WTC11 (cell line): ENCODE measurements around the gene RIN2. TPM values are rescaled to one million over a fixed set of nuclear protein-coding genes. Genes with fewer than 3 reads are reported as not detected.

Source experiments
- ATAC-seq: fragments of 200-7000 bp; cut with Tn5 transposase; 2 replicates; pipeline ENCODE4 v1.10.0; 2021; ENCODE audit warnings: mild to moderate bottlenecking, moderate library complexity
- CTCF ChIA-PET: fragments of 300-600 bp; sonication (Branson Sonifier 250); formaldehyde crosslinking; loops from one replicate; lab custom pipeline; 2021; ENCODE audit warnings: antibody characterized with exemption; lab: Charles Lee
- POLR2A ChIA-PET: fragments of 350-600 bp; sonication (Branson Sonifier 250); formaldehyde crosslinking; loops from one replicate; lab custom pipeline; 2021; ENCODE audit warnings: antibody characterized with exemption; lab: Charles Lee
- DNase-seq: peaks from one replicate; pipeline ENCODE4 v3.0.0; 2021; ENCODE audit warnings: low spot score
- H3K27ac Mint-ChIP-seq: 2 replicates; pipeline ENCODE4 v1.8.0; 2021; ENCODE audit warnings: mixed read lengths
- H3K27me3 Mint-ChIP-seq: 2 replicates; pipeline ENCODE4 v1.8.0; 2021; ENCODE audit warnings: low read depth, mild to moderate bottlenecking, moderate library complexity, mixed read lengths
- H3K36me3 Mint-ChIP-seq: 2 replicates; pipeline ENCODE4 v1.8.0; 2021; ENCODE audit warnings: mixed read lengths
- H3K4me1 Mint-ChIP-seq: 2 replicates; pipeline ENCODE4 v1.8.0; 2022; ENCODE audit warnings: mixed read lengths
- H3K4me3 Mint-ChIP-seq: 2 replicates; pipeline ENCODE4 v1.8.0; 2021; ENCODE audit warnings: mild to moderate bottlenecking, moderate library complexity, mixed read lengths
- H3K9me3 Mint-ChIP-seq: 2 replicates; pipeline ENCODE4 v1.8.0; 2021; ENCODE audit warnings: mixed read lengths
- ETV6 ChIP-seq: sonication (generic); formaldehyde crosslinking; IDR thresholded peaks from 2 replicates; pipeline ENCODE4 v1.8.1; 2022; ENCODE audit warnings: mild to moderate bottlenecking, missing genetic modification reagents
- JAZF1 ChIP-seq: fragments of 250-450 bp; sonication (Bioruptor Pico); IDR thresholded peaks from 2 replicates; pipeline ENCODE4 v1.9.0; 2021; ENCODE audit warnings: moderate library complexity, mild to moderate bottlenecking, inconsistent platforms
- TEAD4 ChIP-seq: sonication (generic); formaldehyde crosslinking; IDR thresholded peaks from 2 replicates; pipeline ENCODE4 v1.8.0; 2022; ENCODE audit warnings: mild to moderate bottlenecking, missing genetic modification reagents
- ZBTB21 ChIP-seq: sonication (generic); formaldehyde crosslinking; IDR thresholded peaks from 2 replicates; pipeline ENCODE4 v1.8.1; 2023; ENCODE audit warnings: mild to moderate bottlenecking, missing genetic modification reagents, borderline replicate concordance
- ZNF219 ChIP-seq: sonication (generic); formaldehyde crosslinking; IDR thresholded peaks from 2 replicates; pipeline ENCODE4 v1.8.0; 2023; ENCODE audit warnings: missing genetic modification reagents, mild to moderate bottlenecking, borderline replicate concordance
- ZNF423 ChIP-seq: fragments of 250-450 bp; sonication (Bioruptor Pico); IDR thresholded peaks from 2 replicates; pipeline ENCODE4 v2.1.2; 2022; ENCODE audit warnings: mild to moderate bottlenecking, moderate library complexity
- total RNA-seq: library from RNA; stranded (reverse); gene quantifications from 3 replicates; pipeline ENCODE4 v1.2.3, GENCODE V29; 2021
- TF ChIP-seq, protein P1 (sequence below): sonication (generic); formaldehyde crosslinking; IDR thresholded peaks from 2 replicates; pipeline ENCODE4 v1.8.1; 2022; ENCODE audit warnings: missing genetic modification reagents, borderline replicate concordance
- TF ChIP-seq, protein P2 (sequence below): fragments of 250-450 bp; sonication (Bioruptor Pico); IDR thresholded peaks from 2 replicates; pipeline ENCODE4 v1.9.0; 2021; ENCODE audit warnings: mild to moderate bottlenecking
- TF ChIP-seq, protein P3 (sequence below): sonication (generic); formaldehyde crosslinking; IDR thresholded peaks from 2 replicates; pipeline ENCODE4 v1.8.1; 2023; ENCODE audit warnings: mild to moderate bottlenecking, moderate library complexity, missing genetic modification reagents
- TF ChIP-seq, protein P4 (sequence below): sonication (generic); formaldehyde crosslinking; IDR thresholded peaks from 2 replicates; pipeline ENCODE4 v1.8.0; 2022; ENCODE audit warnings: missing genetic modification reagents
- TF ChIP-seq, protein P5 (sequence below): fragments of 250-450 bp; sonication (Bioruptor Pico); IDR thresholded peaks from 2 replicates; pipeline ENCODE4 v2.1.2; 2022; ENCODE audit warnings: mild to moderate bottlenecking, moderate library complexity
- TF ChIP-seq, protein P6 (sequence below): fragments of 250-450 bp; sonication (Bioruptor Pico); IDR thresholded peaks from 2 replicates; pipeline ENCODE4 v1.9.0; 2021; ENCODE audit warnings: mild to moderate bottlenecking, borderline replicate concordance
- TF ChIP-seq, protein P7 (sequence below): sonication (generic); formaldehyde crosslinking; IDR thresholded peaks from 2 replicates; pipeline ENCODE4 v1.8.1; 2023; ENCODE audit warnings: mild to moderate bottlenecking, missing genetic modification reagents, moderate library complexity

RIN2 gene
- total RNA-seq, 1 experiment from 2014 or later, result 4.3 TPM

DNA sequence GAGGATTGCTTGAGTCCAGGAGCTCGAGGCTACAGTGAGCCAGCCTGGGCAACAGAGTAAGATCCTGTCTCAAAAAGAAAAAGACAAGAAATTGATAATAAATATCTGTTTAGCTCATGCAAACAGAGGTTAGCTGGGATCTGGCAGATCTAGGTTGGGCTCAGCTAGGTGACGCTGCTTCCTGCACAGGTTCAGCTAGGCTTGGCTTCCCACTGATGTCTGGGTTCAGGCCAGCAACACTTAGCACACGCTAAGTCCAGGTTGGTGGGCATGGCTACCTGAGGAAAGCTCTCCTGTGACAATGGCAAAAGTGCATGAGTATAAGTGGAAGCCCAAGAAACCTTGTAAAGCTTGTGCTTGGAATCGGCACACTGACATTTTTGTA is 48.7 kb downstream of the RIN2 start (continued):
- TF ChIP-seq, protein P1, sequence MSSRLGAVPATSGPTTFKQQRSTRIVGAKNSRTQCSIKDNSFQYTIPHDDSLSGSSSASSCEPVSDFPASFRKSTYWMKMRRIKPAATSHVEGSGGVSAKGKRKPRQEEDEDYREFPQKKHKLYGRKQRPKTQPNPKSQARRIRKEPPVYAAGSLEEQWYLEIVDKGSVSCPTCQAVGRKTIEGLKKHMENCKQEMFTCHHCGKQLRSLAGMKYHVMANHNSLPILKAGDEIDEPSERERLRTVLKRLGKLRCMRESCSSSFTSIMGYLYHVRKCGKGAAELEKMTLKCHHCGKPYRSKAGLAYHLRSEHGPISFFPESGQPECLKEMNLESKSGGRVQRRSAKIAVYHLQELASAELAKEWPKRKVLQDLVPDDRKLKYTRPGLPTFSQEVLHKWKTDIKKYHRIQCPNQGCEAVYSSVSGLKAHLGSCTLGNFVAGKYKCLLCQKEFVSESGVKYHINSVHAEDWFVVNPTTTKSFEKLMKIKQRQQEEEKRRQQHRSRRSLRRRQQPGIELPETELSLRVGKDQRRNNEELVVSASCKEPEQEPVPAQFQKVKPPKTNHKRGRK (CRISPR knock-in tag), result no peak
- TF ChIP-seq TEAD4 (CRISPR knock-in tag), result no peak
- no peak for TF ChIP-seq ZNF219 (CRISPR knock-in tag)
- TF ChIP-seq, protein P2, sequence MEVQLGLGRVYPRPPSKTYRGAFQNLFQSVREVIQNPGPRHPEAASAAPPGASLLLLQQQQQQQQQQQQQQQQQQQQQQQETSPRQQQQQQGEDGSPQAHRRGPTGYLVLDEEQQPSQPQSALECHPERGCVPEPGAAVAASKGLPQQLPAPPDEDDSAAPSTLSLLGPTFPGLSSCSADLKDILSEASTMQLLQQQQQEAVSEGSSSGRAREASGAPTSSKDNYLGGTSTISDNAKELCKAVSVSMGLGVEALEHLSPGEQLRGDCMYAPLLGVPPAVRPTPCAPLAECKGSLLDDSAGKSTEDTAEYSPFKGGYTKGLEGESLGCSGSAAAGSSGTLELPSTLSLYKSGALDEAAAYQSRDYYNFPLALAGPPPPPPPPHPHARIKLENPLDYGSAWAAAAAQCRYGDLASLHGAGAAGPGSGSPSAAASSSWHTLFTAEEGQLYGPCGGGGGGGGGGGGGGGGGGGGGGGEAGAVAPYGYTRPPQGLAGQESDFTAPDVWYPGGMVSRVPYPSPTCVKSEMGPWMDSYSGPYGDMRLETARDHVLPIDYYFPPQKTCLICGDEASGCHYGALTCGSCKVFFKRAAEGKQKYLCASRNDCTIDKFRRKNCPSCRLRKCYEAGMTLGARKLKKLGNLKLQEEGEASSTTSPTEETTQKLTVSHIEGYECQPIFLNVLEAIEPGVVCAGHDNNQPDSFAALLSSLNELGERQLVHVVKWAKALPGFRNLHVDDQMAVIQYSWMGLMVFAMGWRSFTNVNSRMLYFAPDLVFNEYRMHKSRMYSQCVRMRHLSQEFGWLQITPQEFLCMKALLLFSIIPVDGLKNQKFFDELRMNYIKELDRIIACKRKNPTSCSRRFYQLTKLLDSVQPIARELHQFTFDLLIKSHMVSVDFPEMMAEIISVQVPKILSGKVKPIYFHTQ (CRISPR knock-in tag), result no peak
- TF ChIP-seq ZNF423, result no peak
- TF ChIP-seq, protein P3, sequence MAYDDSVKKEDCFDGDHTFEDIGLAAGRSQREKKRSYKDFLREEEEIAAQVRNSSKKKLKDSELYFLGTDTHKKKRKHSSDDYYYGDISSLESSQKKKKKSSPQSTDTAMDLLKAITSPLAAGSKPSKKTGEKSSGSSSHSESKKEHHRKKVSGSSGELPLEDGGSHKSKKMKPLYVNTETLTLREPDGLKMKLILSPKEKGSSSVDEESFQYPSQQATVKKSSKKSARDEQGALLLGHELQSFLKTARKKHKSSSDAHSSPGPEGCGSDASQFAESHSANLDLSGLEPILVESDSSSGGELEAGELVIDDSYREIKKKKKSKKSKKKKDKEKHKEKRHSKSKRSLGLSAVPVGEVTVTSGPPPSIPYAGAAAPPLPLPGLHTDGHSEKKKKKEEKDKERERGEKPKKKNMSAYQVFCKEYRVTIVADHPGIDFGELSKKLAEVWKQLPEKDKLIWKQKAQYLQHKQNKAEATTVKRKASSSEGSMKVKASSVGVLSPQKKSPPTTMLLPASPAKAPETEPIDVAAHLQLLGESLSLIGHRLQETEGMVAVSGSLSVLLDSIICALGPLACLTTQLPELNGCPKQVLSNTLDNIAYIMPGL, result no peak
- no peak for TF ChIP-seq ETV6 (CRISPR knock-in tag)
- TF ChIP-seq, protein P4, sequence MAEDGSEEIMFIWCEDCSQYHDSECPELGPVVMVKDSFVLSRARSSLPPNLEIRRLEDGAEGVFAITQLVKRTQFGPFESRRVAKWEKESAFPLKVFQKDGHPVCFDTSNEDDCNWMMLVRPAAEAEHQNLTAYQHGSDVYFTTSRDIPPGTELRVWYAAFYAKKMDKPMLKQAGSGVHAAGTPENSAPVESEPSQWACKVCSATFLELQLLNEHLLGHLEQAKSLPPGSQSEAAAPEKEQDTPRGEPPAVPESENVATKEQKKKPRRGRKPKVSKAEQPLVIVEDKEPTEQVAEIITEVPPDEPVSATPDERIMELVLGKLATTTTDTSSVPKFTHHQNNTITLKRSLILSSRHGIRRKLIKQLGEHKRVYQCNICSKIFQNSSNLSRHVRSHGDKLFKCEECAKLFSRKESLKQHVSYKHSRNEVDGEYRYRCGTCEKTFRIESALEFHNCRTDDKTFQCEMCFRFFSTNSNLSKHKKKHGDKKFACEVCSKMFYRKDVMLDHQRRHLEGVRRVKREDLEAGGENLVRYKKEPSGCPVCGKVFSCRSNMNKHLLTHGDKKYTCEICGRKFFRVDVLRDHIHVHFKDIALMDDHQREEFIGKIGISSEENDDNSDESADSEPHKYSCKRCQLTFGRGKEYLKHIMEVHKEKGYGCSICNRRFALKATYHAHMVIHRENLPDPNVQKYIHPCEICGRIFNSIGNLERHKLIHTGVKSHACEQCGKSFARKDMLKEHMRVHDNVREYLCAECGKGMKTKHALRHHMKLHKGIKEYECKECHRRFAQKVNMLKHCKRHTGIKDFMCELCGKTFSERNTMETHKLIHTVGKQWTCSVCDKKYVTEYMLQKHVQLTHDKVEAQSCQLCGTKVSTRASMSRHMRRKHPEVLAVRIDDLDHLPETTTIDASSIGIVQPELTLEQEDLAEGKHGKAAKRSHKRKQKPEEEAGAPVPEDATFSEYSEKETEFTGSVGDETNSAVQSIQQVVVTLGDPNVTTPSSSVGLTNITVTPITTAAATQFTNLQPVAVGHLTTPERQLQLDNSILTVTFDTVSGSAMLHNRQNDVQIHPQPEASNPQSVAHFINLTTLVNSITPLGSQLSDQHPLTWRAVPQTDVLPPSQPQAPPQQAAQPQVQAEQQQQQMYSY (CRISPR knock-in tag), result no peak
- no peak for TF ChIP-seq JAZF1 (CRISPR knock-in tag)
- TF ChIP-seq, protein P5, sequence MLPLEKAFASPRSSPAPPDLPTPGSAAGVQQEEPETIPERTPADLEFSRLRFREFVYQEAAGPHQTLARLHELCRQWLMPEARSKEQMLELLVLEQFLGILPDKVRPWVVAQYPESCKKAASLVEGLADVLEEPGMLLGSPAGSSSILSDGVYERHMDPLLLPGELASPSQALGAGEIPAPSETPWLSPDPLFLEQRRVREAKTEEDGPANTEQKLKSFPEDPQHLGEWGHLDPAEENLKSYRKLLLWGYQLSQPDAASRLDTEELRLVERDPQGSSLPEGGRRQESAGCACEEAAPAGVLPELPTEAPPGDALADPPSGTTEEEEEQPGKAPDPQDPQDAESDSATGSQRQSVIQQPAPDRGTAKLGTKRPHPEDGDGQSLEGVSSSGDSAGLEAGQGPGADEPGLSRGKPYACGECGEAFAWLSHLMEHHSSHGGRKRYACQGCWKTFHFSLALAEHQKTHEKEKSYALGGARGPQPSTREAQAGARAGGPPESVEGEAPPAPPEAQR (CRISPR knock-in tag), result no peak
- no peak for TF ChIP-seq ZBTB21 (CRISPR knock-in tag)

DNA sequence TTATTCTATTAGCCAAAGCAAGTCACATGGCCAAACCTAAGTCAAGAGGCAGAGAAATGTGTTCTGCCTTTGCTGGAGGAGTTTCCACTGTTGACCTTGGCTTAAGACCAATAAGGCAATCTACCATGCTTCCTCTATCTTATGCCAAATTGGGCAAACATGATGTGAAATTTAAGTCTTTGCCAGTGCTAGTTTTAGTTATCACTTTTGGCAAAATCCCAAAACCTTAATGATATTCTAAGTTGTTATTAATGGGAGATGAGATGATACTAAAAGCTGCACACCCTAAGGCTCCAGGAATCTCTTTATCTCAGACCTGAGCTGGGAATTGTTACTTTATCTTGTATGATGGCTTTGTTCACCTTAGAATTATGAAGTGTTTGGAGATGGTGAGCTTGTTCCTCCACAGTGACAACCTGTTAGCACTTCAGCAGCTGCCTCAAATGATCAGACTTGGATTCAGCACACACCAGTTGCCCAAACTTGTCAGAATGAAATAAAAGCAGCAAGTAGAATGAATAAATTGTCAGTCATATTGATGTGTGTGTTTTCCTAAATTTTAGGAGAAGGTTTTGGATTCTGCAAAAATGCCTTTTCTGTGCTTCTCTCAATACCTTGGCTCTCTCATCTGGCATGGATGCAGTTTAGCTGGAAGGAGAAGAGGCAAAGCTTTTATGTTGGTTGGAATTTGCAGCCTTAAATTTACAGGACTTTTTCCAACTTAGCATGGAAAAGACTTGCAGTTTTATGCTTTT is 49.3 kb downstream of the RIN2 start:
- Mint-ChIP-seq H3K36me3 (no peaks in the 10 kb centered on the region), H3K4me3 (no peak overlapping the region), H3K4me1 (no peaks in the 10 kb centered on the region; the same call in 1 of the 2 replicates), H3K9me3 (peaks cover 6% of the 10 kb centered on the region), H3K27ac (no peak overlapping the region), H3K27me3 (no peaks in the 10 kb centered on the region)
- ATAC-seq (no peak), DNase-seq (no peak)
- CTCF ChIA-PET, result interaction anchor here (0.6 to 1.3 kb wide), 2 partner anchors 18 to 751 kb away, joined by 3 to 4 read pairs; no protein-coding TSS in a partner anchor
- POLR2A ChIA-PET, result no interaction called here
- TF ChIP-seq, protein P6, sequence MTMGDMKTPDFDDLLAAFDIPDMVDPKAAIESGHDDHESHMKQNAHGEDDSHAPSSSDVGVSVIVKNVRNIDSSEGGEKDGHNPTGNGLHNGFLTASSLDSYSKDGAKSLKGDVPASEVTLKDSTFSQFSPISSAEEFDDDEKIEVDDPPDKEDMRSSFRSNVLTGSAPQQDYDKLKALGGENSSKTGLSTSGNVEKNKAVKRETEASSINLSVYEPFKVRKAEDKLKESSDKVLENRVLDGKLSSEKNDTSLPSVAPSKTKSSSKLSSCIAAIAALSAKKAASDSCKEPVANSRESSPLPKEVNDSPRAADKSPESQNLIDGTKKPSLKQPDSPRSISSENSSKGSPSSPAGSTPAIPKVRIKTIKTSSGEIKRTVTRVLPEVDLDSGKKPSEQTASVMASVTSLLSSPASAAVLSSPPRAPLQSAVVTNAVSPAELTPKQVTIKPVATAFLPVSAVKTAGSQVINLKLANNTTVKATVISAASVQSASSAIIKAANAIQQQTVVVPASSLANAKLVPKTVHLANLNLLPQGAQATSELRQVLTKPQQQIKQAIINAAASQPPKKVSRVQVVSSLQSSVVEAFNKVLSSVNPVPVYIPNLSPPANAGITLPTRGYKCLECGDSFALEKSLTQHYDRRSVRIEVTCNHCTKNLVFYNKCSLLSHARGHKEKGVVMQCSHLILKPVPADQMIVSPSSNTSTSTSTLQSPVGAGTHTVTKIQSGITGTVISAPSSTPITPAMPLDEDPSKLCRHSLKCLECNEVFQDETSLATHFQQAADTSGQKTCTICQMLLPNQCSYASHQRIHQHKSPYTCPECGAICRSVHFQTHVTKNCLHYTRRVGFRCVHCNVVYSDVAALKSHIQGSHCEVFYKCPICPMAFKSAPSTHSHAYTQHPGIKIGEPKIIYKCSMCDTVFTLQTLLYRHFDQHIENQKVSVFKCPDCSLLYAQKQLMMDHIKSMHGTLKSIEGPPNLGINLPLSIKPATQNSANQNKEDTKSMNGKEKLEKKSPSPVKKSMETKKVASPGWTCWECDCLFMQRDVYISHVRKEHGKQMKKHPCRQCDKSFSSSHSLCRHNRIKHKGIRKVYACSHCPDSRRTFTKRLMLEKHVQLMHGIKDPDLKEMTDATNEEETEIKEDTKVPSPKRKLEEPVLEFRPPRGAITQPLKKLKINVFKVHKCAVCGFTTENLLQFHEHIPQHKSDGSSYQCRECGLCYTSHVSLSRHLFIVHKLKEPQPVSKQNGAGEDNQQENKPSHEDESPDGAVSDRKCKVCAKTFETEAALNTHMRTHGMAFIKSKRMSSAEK (CRISPR knock-in tag), result no peak
- TF ChIP-seq, protein P7, sequence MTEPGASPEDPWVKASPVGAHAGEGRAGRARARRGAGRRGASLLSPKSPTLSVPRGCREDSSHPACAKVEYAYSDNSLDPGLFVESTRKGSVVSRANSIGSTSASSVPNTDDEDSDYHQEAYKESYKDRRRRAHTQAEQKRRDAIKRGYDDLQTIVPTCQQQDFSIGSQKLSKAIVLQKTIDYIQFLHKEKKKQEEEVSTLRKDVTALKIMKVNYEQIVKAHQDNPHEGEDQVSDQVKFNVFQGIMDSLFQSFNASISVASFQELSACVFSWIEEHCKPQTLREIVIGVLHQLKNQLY (CRISPR knock-in tag), result no peak
- TF ChIP-seq, protein P4 (CRISPR knock-in tag), result no peak
